ENCODE measurements around the gene OR14K1. TPM values are rescaled to one million over a fixed set of nuclear protein-coding genes. Genes with fewer than 3 reads are reported as not detected.
"Not testable (repeated sequence)": the region's sequence is repeated elsewhere in the genome, so short reads cannot be mapped to it uniquely, and the experiment has no call there.

The OR14K1 gene, protein sequence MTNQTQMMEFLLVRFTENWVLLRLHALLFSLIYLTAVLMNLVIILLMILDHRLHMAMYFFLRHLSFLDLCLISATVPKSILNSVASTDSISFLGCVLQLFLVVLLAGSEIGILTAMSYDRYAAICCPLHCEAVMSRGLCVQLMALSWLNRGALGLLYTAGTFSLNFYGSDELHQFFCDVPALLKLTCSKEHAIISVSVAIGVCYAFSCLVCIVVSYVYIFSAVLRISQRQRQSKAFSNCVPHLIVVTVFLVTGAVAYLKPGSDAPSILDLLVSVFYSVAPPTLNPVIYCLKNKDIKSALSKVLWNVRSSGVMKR
- 0.81 TPM for total RNA-seq

GRCh38 chr1:247738315-247738714 is at the start of gene OR14K1:
TSS of gene OR14K1 (plus strand) at chr1:247738615. CDS start at chr1:247738615, 0 bp downstream.
- no peak for DNase-seq (ENCODE audit: low read depth in 2 of 3, low spot score in 2 of 3)

DNA sequence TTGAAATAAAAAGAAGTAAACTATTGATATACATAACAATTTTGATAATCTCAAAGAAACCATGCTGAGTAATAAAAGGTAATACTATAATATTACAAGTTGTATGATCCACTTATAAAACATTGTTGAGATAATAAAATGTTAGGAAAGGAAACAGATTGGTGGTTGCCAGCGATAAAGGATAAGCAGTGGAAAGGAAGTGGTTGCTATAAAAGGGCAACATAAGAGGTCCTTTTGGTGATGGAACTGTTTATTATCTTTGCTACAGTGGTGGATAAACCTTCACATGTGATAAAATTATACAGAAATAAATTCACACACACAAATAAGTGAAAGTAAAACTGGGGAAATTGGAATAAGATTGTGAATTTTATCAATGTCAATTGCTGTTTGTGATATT is 37.1 kb upstream of the OR14K1 start:
- DNase-seq (ENCODE audit: low read depth in 2 of 3, low spot score in 2 of 3): peak in 1 of 3 donors; percentile 41

DNA sequence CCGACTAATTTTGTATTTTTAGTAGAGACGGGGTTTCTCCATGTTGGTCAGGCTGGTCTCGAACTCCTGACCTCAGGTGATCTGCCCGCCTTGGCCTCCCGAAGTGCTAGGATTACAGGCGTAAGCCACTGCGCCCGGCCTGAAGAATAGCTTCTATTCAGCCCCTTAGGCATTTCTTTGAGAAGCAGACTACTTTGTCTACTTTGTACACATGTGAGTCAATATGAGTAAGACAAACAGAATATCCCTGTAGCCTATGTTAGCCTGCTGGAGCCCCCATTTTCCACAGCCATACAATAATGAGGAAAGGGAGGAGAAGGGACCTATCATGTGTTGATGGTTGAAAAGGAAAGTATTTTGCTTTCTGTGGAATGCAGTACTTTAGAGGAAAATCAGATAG is 27.7 kb upstream of the OR14K1 start:
- DNase-seq (ENCODE audit: low read depth in 2 of 3, low spot score in 2 of 3): not testable (repeated sequence)

- no peak for DNase-seq (ENCODE audit: low read depth in 2 of 3, low spot score in 2 of 3)
These were observed 24.7 kb upstream of the OR14K1 start for GRCh38 chr1:247713753-247714152.

DNA sequence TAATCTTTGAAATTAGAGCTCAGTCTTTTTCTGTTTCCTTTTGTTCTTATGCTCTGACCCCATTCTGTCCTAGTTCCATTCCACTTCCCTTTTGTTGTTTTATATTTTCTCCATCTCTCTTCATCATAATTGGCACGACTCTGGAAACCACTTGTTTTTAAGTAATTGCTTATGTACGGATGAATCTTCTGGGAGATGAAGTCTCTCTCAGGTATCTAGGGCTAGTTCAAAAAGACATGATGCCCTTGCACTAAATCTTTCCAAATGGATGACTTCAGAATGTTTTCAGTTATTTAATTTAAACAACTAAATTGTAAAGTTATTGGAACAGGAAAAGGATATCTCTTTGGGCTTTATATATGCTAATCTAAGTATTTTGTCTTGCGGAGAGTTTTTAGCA is 21.9 kb upstream of the OR14K1 start, which contains the start of gene OR6F1:
Gene OR6F1 (minus strand): TSS at position 101 of the 400 bp plus-strand sequence. CDS start 3,891 bp downstream, outside the sequence.
- no peak for DNase-seq (ENCODE audit: low read depth in 2 of 3, low spot score in 2 of 3)

- no peak for DNase-seq (ENCODE audit: low read depth in 2 of 3, low spot score in 2 of 3)
These were observed 17.2 kb upstream of the OR14K1 start for GRCh38 chr1:247721222-247721621.

GRCh38 chr1:247740721-247741120 is 2.3 kb downstream of the OR14K1 start:
- no peak for DNase-seq (ENCODE audit: low read depth in 2 of 3, low spot score in 2 of 3)

- DNase-seq (ENCODE audit: low read depth in 2 of 3, low spot score in 2 of 3): no peak
These were observed 3.3 kb downstream of the OR14K1 start for GRCh38 chr1:247741756-247742155.

DNA sequence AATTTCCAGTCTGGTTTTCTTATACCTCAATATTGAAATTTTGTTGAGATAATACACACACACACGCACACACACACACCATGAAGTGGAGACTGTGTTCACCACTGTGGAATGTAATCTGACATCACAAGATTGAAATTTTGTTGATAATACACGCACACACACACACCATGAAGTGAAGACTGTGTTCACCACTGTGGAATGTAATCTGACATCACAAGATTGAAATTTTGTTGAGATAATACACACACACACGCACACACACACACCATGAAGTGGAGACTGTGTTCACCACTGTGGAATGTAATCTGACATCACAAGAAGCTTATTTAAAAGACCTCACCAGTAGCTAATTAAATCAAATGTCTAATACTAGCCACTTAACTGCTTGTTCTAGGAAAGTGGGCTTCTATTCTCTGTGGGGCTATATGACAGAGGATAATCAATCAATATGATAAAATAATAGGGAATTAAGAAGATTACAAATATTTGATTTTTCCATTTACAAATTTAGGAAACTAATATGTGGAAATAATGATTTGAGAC is 3.9 kb downstream of the OR14K1 start:
- DNase-seq (ENCODE audit: low read depth in 2 of 3, low spot score in 2 of 3): not testable (repeated sequence)

DNA sequence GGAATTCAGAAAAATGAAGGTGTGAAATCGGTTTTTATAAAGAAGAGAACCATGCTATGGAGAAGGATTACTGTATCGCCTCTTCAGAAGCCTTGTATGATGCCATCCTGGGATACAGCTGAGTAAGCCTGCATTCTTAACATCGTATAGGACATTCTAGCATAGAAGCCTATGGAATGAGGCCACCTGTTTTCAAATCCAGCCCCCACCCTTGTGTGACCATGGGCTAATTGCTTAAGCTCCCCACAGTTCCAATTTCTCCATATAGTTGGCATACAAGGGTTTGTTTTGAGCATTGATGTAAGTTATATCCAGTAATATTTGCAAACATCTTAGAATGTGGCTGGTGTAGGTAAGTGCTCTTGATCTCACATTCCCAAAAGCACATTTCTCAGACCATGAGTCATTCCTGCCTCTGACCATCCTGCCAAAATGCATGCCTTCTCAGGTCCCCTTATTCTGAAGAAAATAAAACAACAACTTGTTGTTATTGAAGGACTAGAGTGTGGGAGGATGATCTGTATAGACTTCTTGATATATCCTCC is 8.0 kb downstream of the OR14K1 start:
- DNase-seq (ENCODE audit: low read depth in 2 of 3, low spot score in 2 of 3): no peak

DNA sequence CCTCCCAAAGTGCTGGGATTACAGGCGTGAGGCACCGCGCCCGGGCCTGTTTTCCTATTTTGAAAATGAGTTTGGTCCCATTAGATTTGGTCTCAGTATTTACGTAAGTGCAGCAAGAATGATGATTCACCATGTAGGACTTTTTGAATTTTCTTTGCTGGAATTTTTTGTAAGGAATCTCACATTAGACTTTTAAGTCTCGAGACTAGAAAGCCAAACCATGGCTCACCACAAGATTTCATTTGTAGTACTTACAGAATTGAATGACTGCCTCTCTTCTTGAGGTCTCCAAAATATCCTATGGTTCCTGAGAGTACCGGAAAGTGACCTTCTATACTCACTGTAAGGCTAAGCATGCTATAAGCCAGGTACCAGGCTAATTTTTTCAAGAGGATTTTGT is 9.2 kb downstream of the OR14K1 start:
- DNase-seq (ENCODE audit: low read depth in 2 of 3, low spot score in 2 of 3): no peak

DNA sequence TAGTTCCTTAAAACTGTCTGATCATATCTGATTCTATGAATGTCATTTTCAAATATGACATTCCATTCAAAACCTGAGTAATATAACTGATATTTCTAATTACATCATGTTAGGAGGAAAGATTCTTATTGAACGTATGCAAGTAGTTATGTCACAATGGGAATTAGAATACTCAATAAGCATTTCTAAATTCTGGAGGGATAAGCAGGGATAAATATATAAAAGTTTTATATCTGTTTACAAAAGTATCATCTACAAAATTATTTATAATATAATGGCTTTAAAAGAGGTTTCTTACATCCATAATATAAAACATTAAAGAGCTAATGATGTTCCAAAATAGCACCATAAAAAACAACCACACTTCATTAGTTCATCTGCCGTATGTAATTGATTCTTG is 9.6 kb downstream of the OR14K1 start, which contains the start of gene OR14A2:
Gene OR14A2 (minus strand): TSS at position 101 of the 400 bp plus-strand sequence.
- no peak for DNase-seq (ENCODE audit: low read depth in 2 of 3, low spot score in 2 of 3)

- DNase-seq (ENCODE audit: low read depth in 2 of 3, low spot score in 2 of 3): no peak
These were observed 11.5 kb downstream of the OR14K1 start for GRCh38 chr1:247749870-247750269.

- not testable (repeated sequence) for DNase-seq (ENCODE audit: low read depth in 2 of 3, low spot score in 2 of 3)
These were observed 15.9 kb downstream of the OR14K1 start for GRCh38 chr1:247754311-247754710.

- DNase-seq (ENCODE audit: low read depth in 2 of 3, low spot score in 2 of 3): no peak
These were observed 22.0 kb downstream of the OR14K1 start, which contains the start of gene OR1C1 for GRCh38 chr1:247760456-247760855. TSS of gene OR1C1 (minus strand) at chr1:247760556. CDS start at chr1:247758406, 2,150 bp downstream.

- DNase-seq (ENCODE audit: low read depth in 2 of 3, low spot score in 2 of 3): no peak
These were observed 31.2 kb downstream of the OR14K1 start for GRCh38 chr1:247769603-247770002.

Other genes with a start within 250 kb of the OR14K1 start
- 0.27 TPM for gene OR2C3, start 202.2 kb upstream of the OR14K1 start, total RNA-seq
- gene GCSAML, start 189.5 kb upstream of the OR14K1 start, total RNA-seq: 16.4 TPM
- 0.27 TPM for gene OR2G2, start 150.3 kb upstream of the OR14K1 start, total RNA-seq
- gene OR2G3, start 133.0 kb upstream of the OR14K1 start, total RNA-seq: 0.54 TPM
- not detected for gene OR13G1, start 58.9 kb upstream of the OR14K1 start, total RNA-seq
- under 0.01 TPM for gene OR6F1, start 22.0 kb upstream of the OR14K1 start, total RNA-seq
- gene OR14A2, start 9.5 kb downstream of the OR14K1 start, total RNA-seq: not detected
- gene OR1C1, start 21.9 kb downstream of the OR14K1 start, total RNA-seq: not detected
- gene OR14A16, start 85.5 kb downstream of the OR14K1 start, total RNA-seq: not detected
- gene OR11L1, start 103.3 kb downstream of the OR14K1 start, total RNA-seq: under 0.01 TPM
- 25.3 TPM for gene TRIM58, start 118.6 kb downstream of the OR14K1 start, total RNA-seq
- gene OR2W3, start 157.0 kb downstream of the OR14K1 start, total RNA-seq: 45.8 TPM
- 1.6 TPM for gene OR2T8, start 181.6 kb downstream of the OR14K1 start, total RNA-seq
- 0.27 TPM for gene OR2AJ1, start 186.3 kb downstream of the OR14K1 start, total RNA-seq
- 9.2 TPM for gene OR2L8, start 210.2 kb downstream of the OR14K1 start, total RNA-seq
- 3.2 TPM for gene OR2AK2, start 226.6 kb downstream of the OR14K1 start, total RNA-seq